Retina (tissue), 1 donor: Measurements from ENCODE around the gene IRF2BP2.
A peak's percentile ranks its signal among the peaks of the same experiment; 100 is the strongest.

Experiments
- DNase-seq: peaks from one replicate; pipeline ENCODE4 v3.0.0-alpha.2; 2016

Gene IRF2BP2

DNA sequence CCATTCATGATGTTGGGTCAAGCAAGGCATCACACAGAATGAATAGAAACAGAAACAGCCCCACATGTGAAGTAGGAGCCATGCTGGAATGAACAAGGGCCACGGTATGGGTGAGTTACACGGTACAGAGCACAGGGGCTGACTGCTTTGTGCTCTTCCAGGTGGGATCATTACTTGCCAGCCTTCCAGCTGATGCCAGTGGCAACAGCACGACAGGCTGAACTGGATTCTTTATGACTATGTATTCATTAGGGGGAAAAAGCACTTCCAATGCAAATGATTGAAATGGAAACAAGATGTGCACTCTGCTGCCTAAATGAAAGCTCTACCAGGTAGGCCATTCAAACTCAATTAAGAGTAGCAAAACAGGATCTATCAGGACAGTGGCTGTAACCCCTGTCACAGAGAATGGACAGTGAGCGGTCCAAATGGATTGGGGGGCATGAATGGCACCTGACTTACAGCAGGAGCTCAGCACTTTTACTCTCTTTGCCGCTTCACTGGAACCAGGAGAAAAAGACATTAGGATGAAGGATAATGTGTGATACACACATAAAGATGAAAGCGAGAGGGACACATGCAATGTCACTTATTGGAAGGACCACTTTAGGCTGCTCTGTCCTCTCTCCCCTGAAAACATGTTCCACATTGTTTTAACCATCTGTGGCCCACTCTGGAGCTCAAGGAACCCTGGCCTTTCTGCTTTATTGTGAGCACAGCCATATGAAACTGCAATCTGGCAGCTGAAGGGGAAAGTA lies 23.4 kb upstream of the IRF2BP2 start:
- DNase-seq, result no peak

DNA sequence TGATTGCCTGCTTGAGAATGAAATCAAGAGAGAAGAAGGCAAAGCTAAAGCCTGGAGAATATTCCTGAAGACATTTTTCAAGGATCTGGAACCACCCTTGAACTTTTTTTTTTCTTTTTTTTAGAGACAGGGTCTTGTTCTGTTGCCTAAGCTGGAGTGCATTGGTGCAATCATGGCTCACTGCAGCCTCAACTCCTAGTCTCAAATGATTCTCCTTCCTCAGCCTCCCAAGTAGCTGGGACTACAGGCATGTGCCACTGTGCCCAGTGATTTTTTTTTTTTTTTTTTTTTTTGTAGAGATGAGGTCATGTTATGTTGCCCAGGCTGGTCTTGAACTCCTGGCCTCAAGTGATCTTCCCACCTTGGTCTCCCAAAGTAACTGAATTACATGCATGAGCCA lies 22.2 kb upstream of the IRF2BP2 start:
- DNase-seq, result no peak

GRCh38 chr1:234631721-234632125 lies 21.7 kb upstream of the IRF2BP2 start:
- no peak for DNase-seq

DNA sequence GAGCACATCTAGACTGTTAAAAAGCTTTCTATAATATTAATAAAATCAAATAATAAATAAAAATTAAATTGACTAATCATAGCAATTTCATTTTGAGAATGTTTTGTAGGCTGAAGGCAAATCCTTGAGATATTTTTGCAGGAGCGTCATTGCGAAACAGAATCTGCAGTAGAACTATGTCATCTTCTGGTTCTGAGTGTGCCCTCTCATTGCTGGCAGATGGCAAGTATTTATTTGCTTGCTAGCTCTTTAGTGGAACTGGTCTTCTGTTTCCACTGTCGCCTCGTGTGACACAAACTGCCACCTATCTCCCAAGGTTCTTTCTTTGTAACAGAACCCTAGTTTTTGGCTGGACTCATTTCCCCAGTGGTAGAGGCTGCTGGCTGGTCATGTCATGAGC lies 19.0 kb upstream of the IRF2BP2 start:
- DNase-seq, result no peak

DNA sequence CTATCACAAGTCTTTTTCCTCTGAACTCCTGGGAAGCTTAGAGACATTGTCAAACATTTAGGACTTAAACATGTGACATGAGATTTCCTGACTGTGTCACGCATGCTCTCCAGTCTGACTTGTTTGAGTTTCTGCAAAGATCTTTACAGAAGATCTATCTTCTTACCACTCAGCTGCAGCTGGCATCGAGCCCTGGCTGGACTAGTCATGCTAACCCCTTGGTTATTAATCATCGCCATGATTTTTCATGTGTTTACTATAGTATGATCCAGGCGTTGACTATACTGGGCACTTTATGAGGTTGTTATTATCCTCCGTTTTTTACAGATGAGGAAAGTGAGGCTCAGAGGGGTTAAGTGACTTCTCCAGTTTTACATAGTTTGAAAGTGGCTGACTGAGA lies 18.1 kb upstream of the IRF2BP2 start:
- DNase-seq, result no peak

DNA sequence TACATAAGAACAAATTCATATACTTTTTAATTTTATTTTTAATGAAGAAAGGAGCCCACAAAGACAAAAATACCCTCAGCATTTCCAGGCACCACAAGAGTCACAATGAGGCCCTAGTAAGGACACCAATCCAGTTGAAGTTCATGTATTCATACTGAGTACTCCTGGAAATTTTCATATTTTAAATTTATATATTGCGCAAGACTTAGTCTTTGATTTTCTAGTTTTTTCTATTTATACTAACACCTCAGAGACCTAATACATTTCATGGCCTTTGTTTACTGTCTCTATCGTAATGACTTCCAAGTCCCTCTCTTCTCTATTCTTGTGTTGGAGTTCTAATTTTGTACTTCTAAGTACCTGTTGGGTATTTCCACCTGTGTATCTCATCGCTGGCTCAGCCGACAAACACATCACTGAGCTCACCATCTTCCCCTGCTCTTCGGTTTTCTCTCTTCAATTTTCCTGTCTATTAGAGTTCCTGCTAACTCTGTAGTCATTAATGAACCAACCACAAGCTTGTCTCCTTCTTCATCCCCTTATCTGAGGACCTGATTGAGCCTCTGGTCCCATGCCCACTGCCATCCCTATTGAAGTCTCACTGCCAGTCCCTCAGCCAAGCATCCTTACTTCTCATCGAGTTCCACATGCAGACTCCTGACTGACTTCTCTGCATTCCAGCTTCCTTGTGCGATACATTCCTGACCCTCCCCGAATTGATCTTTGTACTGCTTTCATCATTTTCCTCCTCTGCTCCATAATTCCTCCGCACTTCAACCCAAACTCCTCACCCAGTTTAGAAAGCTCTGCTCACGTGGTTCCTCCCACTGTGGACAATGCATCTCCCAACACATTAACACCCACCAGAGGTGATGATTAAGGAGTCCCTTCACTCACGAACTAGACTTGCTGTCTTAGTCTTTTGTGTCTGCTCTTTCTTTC lies 17.3 kb upstream of the IRF2BP2 start:
- no peak for DNase-seq

DNA sequence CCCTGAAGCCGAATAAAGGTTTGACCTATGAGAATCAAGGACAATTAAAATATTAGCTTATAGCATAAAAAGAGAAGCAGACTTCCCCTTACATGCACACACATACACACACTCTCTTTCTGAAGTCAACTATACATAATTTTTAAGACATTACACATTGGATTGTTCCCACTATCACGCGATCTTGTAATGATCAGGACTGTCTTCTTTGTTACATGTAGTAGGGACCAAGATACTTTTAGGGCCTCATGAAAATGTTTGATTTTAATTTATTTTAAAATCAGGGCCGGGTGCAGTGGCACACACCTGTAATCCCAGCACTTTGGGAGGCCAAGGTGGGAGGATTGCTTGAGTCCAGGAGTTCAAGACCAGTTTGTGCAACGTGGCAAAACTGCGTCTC lies 16.4 kb upstream of the IRF2BP2 start:
- no peak for DNase-seq

DNA sequence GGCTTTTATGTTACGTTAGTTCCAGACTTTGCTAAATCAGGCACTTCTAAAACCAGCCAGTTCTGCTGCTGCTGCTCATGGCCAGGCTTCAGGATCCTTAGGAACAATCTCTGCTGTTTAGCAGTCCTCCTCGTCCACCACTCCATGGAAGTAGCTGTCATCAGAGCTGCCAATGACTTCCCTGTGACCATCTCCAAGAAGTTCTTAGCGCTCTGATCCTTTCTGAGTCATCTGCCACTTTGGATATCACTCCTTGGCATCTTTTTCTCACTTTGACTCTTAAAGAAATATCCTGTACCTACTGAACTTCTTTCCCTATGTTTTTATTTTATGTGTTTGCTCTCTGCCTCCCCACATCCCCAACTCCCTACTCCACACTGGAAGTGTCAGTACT lies 14.7 kb upstream of the IRF2BP2 start:
- no peak for DNase-seq

GRCh38 chr1:234621657-234622335 lies 11.8 kb upstream of the IRF2BP2 start:
- DNase-seq, result no peak

- no peak for DNase-seq
These were observed 11.1 kb upstream of the IRF2BP2 start for GRCh38 chr1:234621127-234621468.

DNA sequence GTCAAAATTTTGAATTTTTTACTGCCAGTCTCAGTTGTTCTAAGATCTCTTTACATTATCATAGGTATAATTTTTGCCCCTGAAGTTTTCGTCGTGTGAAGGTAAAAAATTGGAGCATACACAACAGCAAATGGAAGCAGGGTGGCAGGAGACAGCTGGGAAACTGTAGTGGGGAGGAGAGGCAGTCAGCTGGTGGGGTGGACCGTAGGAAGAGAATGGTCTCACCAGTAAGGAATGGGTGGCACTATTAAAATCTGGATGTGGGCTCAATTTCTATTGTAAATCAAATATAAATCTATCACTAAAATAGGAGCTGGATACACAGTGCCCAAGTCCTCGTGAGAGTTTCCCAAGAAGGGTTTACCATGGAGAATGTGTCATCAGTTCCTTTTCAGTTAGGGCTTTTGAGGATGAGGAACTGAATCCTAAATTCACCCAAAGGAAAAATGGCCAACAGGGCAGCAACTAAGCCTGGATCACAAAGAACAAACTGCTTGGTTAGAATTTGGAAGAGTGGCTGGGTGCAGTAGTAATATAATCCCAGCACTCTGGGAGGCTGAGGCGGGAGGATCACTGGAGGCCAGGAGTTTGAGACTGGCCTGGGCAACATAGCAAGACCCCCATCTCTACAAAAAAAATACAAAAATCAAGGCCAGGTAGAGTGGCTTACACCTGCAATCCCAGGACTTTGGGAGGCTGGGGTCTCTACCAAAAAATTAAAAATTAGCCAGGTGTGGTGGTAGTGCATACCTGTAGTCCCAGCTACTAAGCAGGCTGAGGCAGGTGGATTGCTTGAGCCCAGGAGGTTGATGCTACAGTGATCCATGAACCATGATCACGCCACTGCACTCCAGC lies 10.5 kb upstream of the IRF2BP2 start:
- DNase-seq, result no peak

GRCh38 chr1:234619794-234620247 lies 9.8 kb upstream of the IRF2BP2 start:
- DNase-seq, result no peak

- no peak for DNase-seq
These were observed 9.1 kb upstream of the IRF2BP2 start for GRCh38 chr1:234619071-234619480.

DNA sequence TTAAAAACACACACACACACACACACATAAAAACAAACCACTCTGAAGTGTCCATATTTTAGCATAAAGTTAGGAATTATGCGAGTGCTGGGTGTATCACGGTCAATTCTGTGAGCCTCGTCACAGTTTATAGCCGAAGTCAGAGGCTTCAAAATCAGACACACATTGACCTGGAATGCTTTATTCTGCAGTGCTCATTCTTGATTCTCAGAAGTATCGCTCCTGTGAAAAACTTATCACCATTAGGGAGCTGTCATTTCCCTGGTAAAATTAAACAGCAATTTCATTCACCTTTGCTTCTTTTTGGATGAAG lies 8.7 kb upstream of the IRF2BP2 start:
- DNase-seq, result no peak

DNA sequence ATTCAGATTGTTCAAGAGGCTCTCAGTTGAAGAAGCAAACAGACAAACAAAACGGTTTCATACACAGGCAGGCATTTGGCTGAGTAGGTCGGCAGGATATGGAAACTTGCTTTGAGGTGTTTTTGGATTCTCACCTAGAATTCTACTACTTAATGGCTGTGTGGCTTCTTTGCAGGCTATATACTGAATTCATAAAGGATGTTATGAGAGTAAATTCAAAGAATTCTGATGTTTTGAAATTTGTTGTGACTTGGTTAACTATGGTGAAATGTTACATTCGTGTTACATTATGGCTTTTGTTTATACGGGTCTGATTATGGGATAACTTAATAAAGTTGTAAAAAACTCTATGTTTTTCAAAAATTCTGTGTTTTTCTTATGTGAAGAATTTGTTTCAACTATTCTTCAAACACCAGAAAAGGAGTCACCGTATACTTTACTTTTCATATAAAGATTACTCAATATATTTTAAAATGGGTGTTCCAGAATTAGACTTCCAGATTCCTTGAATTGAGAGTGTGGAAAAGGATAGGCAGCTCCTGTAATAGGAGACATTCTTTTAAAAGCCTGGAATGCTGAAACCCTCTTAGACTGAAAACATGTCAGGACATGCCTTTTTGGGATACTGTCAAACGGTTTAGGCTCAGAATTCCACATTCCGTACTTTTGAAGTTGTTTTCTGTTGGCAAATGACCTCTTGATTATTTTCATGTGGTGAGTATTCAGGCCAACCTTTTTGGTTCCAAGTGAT lies 8.2 kb upstream of the IRF2BP2 start:
- no peak for DNase-seq

GRCh38 chr1:234617131-234617985 lies 7.4 kb upstream of the IRF2BP2 start:
- DNase-seq, result no peak

DNA sequence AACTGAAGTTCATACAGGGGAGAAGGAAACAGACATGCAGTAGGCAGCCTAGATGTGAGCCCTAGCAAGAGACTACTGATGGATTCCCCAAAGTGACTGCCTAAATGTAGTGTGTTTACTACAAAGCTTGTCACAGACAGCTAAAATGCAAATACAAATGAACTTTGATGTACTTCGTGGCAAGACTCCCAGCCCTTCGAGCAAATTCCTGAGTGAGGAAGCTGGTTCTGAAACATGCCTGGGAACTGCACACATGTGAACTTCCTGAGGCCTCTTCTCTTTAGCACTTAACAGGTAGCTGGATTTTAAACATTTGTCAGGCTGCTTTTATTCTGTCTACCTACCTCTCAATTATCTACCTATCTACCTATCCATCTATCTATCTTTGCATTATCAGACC lies 6.7 kb upstream of the IRF2BP2 start:
- no peak for DNase-seq

- DNase-seq, result no peak
These were observed 4.1 kb upstream of the IRF2BP2 start for GRCh38 chr1:234614081-234614489.

DNA sequence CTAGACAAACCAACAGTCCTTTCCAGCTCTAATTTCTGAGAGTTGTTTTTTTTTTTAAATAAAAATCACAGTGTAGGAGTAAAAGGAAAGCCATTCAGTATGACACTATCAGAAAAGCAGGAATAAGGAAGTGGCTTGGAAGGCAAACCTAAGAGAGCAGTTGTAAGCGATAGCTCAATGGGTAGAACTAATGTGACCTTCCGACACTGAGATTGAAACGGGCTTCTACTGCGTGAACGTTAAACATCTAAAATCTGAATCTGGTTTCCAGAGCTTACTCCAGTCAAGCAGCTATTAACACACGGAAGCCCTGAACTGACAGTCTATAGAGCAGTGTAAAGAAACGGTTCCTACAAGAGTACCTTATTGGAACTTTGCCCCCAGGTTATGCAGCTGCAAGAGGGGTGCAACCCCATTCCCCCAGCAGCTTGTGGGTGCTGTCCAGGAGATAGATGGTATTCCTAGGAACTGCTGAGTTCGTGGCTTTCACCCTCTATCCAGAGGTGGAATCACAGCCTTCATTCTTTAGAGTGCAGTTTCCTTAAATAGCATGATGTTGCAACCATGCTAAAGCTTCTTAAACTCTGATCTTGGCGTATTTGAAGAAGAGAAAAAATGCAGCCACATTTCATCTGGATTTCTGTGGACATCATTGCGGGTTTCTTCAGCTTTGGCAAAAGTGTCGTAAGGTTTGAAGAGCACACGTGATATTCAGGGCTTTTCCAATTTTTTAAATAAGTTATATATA lies 3.3 kb upstream of the IRF2BP2 start:
- peak; percentile 52 for DNase-seq
